SW 1271 (cell line): ENCODE results near the gene RCOR1.
A peak's percentile ranks its signal among the peaks of the same experiment; 100 is the strongest.
"Not testable (repeated sequence)": the region's sequence is repeated elsewhere in the genome, so short reads cannot be mapped to it uniquely, and the experiment has no call there.

Experiments
- DNase-seq, 2 experiments: peaks; one replicate each; lab custom pipeline; 2025; lab: John Stamatoyannopoulos, UW

The RCOR1 gene

GRCh38 chr14:102591944-102592762 lies at the start of gene RCOR1:
Gene RCOR1 (plus strand): TSS chr14:102592649. CDS start chr14:102592887, 238 bp downstream.
- peak; percentile 85 to 94 for DNase-seq

- no peak for DNase-seq
Observed at GRCh38 chr14:102544046-102544746, 48.3 kb upstream of the RCOR1 start.

GRCh38 chr14:102544747-102545460 lies 47.5 kb upstream of the RCOR1 start:
- DNase-seq: no peak

- no peak for DNase-seq
Observed at GRCh38 chr14:102545461-102546265, 46.8 kb upstream of the RCOR1 start.

- DNase-seq: no peak
Observed at GRCh38 chr14:102548616-102549240, 43.7 kb upstream of the RCOR1 start.

- not testable (repeated sequence) for DNase-seq
Observed at GRCh38 chr14:102550927-102551401, 41.5 kb upstream of the RCOR1 start.

- no peak for DNase-seq
Observed at GRCh38 chr14:102551995-102552705, 40.3 kb upstream of the RCOR1 start.

- no peak for DNase-seq
Observed at GRCh38 chr14:102554821-102555819, 37.3 kb upstream of the RCOR1 start.

- DNase-seq: no peak
Observed at GRCh38 chr14:102556098-102556677, 36.3 kb upstream of the RCOR1 start.

GRCh38 chr14:102557434-102558226 lies 34.8 kb upstream of the RCOR1 start:
- no peak for DNase-seq

- DNase-seq: no peak
Observed at GRCh38 chr14:102558556-102558955, 33.9 kb upstream of the RCOR1 start.

GRCh38 chr14:102560458-102561261 lies 31.8 kb upstream of the RCOR1 start:
- no peak for DNase-seq

- no peak for DNase-seq
Observed at GRCh38 chr14:102565331-102565887, 27.0 kb upstream of the RCOR1 start.

GRCh38 chr14:102565959-102566358 lies 26.5 kb upstream of the RCOR1 start:
- no peak for DNase-seq

- no peak for DNase-seq
Observed at GRCh38 chr14:102568115-102568614, 24.3 kb upstream of the RCOR1 start.

GRCh38 chr14:102570334-102570995 lies 22.0 kb upstream of the RCOR1 start:
- no peak for DNase-seq
